ENCODE data around the gene PITX1.

PITX1 gene

DNA sequence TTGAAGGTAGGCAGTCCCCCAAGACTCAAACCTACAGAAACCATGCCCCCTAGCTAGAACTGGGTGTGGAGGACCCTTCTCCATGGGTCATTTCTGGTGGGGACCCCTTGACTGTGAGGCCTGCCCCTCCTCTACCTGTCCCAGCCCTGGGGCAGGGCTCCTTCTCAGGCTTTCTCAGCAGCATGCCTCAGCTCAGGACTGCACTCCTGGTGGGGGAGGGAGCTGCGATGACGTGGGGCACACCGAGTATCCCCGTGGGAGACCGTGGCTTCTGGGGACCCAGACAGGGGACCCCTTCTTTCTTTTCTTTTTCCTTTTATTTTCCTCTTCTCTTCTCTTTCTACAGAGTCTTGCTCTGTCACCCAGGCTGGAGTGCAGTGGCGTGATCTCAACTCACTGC lies 27.0 kb upstream of the PITX1 start:
- no peak for DNase-seq

DNA sequence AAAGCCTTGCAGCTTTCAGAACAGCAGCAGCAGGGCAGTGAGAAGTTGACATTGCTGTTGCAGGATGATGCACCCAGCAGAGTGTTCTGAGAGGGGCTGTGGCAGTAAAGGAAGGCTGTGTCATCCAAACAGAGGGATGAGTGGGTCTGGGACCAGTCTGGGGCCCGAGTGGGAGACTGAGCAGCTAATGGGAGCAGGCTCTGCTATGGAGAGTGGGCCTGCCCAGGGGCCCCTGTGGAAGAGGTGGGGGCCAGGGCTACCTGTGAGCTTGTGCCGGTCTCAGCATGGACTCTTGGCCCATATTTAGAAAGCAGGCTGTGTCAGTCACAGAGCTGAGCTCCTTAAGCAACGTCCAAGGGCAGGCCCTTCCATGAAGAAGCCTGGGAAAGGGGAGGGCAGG lies 26.0 kb upstream of the PITX1 start:
- no peak for DNase-seq

DNA sequence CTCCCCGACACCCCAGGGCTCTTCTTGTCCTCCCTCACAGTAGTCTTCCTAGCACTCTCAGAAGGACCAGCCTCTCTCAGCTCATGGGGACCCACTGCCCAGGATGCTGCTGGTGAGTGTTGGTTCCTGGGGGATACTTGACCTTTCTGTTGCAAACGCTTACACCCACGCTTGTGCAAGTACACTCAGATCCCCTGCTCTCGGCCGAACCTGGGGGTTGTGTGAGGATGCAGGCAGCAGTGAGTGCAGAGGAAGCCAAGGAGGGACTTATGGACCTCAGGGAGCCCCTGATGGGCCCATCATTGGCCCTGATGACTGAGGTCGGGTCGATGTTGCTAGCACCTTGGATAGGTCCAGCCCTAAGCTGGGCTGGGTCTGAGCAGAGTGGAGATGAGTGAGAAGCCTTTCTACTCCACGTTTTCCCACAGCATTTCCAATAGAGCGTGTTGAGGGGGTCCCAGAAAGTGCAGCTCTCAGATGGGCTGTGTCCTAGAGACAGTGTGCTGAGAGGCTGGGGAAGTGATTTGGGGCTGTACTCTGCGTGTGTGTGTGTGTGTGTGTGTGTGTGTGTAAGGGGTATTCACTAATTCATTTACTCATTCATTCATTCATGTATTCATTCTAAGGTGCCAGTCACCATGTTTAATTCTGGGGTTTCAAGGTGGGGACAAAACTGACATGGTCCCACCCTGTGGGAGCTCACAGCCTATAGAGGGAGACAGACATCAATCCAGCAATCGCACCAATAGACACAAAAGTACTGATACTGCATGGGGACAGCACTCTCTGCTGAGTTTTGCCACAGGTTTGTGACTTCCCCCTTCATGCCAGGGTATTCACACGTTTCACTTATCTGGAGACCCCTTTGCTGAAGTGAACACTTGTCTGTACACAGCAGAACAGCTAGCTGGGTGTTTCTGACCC lies 25.2 kb upstream of the PITX1 start:
- DNase-seq: no peak

DNA sequence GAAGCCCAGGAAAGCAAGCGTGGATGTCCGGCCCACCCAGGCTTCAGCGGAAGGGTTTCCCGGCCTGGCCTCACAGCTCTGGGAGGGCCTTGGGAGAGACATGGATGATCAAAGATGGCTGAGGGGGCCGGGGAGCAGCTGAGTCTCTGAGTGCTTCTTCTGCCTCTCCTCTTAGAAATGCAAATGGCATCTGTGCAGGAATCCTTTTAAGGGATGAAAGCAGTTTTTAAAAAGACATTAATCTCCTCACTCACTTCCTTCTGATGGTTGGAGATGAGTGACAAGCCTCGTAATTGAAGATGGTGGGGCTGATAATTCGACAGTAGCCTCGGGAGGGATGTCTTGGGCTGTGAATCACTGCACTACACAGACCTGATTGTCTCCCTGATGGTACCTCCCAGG lies 24.3 kb upstream of the PITX1 start:
- no peak for DNase-seq

DNA sequence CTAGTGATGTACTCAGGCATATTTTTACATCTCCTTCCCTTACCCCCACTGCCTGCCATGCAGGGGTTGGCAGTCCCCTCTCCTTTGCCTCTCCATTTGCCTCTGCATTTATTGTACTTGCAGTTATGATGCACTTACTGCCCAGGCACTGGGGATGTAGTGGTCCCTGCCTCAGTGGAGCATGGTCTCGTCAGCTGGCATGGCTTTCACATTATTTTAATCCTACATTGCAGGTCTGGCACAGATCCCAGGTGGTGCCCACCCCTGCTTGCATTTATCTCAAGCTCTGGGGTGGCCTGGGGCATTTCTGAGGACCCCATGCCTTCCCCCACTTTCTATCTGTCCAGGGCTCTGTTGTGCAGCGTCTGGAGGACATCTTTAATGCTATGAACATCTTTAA lies 23.2 kb upstream of the PITX1 start:
- DNase-seq: no peak

DNA sequence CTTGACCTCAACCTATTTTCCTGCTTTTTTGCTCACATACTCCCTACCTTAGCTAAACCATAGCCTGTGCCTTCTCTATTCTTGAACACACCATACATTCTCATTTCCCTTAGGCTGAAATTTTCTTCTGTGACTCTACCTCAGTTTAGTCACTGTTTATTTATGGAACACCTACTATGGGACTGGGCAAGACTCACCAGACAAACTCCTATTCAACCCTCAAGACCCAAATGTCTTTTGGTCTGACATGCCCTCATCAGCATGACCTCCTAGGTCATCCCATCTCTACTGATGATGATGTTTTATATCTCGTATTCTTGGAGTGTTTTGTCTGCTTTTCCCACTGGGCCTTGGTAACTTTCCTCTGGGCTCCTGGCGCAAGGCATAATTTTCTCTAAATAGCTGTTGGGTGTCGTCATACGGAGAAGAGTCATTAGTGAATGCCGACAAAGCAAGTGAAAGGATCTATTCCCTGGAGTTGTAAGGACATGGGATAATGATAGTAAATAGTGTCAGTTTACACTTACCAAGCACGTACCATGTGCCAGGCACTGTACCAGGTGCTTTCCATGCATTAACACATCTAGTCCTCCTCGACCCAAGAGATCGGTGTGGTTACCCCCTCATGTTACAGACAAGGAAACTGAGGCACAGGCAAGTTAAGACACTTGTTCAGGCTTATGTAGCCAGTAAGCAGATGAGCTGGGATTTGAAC lies 22.4 kb upstream of the PITX1 start:
- DNase-seq: no peak

DNA sequence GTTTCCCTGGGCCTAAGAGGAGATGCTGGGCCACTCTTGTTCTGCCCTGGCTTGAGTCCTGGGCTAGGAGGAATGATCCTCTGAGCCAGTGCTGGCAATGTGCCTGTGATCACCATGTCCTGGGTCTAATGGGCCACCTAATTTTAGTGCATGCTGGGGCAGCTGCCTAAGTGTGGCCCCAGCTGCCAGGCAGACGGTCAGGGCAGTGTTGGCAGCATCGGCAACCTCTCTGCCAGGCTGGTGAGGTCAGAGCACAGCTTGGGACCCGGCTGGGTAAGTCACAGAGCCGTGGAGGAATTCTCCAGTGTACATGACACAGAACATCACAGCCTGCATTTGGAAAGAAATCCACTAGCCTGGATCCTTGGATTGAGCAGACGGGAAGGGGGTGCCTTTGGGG lies 21.4 kb upstream of the PITX1 start:
- DNase-seq: no peak

DNA sequence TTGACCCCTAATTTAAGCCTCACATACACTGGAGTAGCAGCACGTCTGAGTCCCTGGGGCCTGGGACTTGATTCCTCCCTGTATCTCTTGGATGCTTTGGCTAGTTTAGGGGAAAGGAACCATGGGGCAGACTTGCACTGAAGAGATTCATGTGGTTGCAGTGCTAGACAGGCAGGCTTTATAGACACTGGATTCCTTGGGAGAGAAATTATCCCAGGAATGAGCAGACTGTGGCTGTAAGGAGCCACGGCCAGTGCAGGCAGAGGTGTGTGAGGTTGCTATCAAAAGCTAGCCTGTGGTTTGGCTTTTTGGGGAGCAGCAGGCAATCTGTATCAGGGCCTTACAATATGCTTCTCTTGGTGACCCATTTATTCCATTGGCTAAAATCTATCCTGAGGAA lies 20.5 kb upstream of the PITX1 start:
- DNase-seq: no peak

DNA sequence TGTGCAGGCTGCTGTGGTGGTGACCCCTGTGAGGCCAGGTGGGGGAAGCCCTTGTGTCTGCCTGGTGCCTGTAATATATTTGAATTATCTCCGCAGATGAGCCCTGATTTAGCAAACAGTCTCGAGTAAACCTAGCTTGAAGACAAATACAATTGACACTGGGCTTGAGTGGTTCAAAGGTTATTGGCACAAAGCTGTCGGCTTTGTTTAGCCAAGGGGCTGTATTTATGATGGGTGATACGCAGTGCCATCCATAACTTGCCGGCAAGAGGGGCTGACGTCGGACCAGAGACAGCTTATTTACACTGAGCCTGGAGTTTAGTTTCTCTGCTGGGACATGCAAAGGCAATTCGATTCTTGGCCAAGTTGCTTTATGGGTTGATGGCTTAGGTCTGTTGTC lies 20.0 kb upstream of the PITX1 start:
- DNase-seq: peak; percentile 31

DNA sequence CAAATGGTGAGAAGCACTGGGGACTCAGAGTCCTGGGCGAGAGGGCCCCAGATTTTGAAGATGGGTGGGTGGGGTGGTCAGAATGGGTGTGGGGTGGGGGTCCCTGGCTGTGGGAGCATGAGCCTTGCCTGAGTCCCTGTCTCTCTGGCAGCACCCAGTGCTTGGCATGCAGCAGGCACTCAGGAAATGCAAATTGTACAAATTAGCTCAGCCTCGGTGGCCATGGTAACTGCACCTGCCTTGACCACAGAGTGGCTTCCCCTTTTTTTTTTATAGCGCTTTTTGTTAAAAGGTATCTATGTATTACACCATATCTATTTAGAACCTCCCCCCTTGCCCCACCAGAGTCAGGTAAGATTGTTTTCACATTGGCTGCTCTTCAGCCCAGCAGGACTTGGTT lies 19.2 kb upstream of the PITX1 start:
- peak; percentile 74 for DNase-seq

DNA sequence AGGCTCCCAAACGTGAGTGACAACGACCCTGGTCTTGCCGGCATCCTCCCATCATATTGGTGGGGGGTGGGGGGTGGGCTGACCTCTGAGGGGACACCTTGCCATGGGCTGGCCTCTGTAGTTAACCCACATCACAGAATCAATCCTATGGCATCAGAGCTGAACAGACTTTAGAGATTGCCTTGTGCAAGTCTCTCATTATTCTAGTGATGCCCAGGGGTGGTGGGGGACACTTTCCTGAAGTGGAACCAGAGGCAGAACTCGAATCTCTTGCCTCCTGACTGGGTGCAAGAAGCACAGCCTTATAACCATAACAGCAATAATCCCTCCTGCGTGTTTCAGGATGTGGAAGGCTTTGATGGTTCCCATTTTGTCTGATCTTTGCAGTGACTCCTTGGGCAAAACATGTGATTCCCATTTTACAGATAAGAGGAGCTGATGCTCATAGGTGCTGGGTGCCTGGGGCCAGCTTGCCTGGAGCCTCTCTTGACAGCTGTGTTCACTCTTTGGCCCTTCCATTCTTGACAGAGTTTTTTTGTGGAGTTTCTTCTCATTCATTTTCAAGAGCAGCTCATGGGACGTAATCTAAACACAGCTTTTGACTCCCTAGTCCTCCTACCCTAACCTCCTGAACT lies 18.6 kb upstream of the PITX1 start:
- DNase-seq: no peak

DNA sequence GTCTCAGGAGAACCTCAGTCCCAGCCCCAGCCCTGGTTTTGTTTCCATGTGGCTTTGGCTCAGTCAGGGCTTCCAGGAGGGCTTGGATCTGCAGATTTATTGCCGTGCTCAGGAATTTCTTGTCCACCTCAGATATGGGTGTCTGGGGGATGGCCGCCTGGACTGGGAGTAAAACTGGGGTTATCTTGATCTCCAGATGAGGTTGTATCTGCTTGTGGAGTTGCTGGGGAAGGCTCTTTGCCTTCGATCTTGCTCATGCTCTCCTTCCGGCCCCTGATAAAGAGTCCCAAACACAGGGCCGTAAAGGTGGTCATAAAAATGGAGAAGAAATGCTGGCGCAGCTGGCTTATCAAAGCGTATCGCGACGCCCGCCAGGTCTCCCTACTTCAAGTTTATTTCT lies 17.8 kb upstream of the PITX1 start:
- no peak for DNase-seq

DNA sequence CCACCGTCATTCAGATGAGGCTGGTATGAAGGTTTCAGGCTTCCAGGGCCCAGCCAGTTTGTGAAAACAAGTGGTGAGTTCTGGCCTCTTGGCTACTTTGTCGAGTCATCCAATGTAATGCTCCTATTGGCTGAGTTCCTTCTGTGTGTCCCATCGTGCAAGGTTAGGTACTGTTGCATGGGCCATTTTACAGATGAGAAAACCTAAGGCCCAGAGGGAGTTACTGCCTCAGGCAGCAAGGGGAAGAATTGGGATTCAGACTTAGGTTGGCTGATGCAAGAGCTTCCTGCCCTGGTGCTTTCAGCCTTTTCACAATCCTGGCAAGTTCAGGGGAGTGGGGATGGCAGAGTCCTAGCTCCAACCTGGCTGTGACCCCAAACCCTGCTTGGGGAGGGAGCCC lies 17.4 kb upstream of the PITX1 start:
- DNase-seq: no peak

DNA sequence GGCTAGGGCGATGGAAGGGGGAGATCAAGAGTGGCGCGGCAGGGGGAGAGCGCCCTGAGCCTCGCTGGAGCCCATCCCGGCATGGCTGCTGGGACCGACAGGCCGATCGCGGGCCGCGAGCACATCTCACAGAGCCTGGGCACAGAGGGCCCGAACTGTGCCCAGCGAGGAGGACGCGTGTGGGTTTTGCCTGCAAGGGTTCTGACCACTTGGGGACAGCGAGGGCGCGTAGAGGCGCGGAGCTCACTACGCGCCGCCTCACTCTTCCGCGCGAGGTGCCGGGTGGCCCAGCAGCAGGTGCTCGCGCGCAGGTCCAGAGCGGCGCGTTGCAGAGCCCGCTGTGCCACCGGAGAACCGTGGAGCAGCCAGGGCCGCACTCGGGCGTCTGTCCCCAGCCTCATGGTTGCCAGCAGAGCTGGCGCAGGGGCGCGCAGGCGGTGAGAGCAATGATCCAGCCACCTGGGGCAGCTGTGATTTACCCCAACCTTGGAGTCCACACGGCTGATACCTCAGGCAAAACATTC lies 16.3 kb upstream of the PITX1 start:
- no peak for DNase-seq

DNA sequence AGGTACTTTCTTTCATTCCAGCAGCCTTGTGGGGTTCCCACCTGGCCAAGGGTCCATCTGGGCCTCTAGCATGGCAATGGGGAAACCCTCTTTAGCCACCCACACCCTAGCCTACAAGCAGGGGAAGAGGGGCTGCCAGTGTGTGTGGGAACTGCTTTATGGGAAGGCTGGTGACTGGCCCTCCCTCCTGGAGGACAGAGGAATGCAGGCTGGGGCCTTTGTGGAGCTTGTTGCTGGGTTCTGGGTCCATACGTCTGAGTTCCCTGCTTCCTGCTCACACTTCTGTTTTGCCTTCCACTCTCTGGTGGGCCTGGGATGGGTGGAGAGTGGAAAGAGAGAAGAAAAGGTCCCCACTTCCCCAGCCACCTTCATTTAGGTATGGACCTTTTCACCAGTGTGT lies 14.9 kb upstream of the PITX1 start:
- no peak for DNase-seq

DNA sequence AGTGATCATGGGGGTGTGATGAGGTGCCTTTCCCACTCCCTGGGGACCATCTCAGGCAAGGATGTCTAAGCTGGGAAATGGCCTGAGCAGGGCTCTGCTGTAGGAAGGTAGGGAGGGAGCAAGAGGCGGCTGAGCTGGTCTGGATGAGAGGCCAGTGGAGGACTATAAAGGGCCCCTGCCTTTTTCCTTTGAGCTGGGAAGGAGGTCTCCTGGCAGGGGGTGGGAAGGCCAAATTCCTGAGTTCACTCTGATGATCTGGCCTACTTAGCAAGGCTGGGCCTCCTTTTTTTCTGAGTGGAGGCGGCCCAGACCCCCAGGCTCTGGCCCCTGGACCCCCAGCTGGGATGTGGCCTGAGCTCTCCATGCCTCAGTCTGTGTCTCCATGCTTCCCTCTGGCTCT lies 14.3 kb upstream of the PITX1 start:
- DNase-seq: no peak

DNA sequence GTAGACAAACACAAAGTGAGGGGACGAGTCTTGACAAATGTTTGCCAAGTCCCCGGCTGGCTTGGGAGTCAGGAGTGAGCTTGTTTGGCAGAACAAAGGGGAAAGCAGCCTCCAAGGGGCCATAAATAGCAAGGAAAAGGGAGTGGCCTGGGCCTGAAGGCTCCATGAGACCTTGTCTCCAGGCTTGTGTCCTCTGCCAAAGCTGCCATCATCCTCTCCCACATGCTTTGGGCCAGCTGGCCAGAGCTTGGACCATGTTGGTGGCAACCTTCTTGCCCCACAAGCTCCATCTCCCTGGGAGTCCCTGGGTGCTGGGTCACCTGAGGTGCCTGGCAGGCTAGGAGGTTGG lies 13.3 kb upstream of the PITX1 start:
- DNase-seq: no peak

DNA sequence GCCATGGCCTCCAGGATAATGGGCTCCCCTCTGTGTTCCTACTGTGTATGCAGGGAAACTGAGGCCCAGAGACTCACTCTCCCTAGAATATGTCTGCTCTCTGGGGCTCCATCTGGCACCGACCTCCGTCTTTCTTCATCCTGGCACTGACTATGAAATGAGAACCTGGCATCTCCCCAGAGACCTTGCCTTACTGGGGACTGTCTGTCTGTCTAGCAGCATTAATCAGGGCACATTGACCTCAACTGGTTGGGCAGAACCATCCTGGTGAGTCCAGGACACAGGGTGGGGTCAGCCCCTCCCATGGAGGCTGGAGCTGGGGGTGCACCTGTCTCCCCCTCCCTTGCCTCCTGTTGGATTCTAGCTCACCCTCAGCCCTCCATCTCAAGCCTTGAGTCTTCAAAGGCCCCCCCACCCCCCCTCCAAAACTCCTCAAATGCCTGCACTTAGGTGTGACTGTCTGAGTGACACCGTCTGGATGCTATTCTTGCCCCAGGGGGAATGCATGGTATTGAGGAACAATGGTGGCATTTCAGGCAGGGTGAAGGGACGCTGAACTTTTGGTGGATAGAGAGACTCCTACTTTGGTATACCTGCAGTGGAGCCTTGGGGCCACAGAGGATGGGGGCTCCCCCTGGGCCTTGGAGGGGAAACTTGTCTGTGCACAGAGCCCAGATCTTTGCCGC lies 12.8 kb upstream of the PITX1 start:
- DNase-seq: no peak

DNA sequence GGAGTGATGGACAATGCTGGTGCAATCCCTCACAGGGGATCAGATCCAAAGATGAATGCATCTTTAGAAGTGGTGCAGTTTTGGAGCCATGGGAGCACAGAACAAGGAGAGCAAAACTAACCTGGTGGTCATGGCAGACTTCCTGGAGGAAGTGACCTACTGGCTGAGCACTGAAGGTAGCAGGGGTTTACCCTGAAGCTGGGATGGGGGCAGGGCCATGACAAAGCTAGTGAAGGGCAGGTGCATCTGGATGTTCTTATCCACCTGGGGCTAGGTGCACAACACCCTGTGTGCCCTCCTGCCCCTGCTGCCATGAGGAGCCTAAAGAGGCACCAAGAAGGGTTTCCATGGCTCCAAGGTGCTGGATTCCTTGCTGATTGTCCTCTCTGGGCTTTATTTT lies 11.5 kb upstream of the PITX1 start:
- no peak for DNase-seq

DNA sequence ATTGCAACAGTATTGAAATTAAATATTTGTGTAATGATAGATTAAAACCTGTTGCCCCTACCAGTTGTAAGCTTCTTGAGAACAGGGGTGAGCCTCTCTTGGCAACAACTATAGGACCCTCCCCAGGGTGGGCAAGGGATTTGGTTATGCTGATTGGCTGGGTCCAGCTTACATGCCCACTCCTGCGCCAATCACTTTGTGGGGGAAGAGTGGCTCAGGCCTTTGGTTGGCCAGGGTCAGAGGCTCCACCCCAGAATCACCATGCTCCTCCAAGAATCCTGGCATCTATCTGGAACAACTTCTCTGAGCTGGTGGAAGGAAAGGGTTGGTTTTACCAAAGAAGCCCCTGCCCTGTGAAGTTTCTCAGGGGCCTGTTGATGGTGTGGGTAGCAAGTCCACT lies 8.6 kb upstream of the PITX1 start:
- no peak for DNase-seq

DNA sequence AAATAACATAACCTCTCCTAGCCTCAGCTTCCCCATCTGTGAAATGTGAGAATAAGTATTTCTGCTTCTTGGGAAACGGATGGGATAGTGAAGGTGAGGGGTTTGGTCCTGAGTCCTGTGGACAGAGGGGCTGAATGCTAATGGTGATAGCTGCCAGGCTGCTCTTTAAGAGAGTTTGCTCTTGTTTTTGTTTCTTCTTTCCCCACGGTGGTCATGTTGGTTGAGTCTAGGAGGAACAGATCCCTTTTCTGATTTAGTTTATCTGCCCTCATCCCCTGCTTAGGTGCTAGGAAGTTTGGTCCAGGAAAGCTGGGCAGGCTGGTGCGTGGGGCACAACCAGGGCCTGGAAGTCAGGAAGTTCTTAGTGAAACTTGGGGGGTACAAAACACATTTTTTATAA lies 7.7 kb upstream of the PITX1 start:
- no peak for DNase-seq

DNA sequence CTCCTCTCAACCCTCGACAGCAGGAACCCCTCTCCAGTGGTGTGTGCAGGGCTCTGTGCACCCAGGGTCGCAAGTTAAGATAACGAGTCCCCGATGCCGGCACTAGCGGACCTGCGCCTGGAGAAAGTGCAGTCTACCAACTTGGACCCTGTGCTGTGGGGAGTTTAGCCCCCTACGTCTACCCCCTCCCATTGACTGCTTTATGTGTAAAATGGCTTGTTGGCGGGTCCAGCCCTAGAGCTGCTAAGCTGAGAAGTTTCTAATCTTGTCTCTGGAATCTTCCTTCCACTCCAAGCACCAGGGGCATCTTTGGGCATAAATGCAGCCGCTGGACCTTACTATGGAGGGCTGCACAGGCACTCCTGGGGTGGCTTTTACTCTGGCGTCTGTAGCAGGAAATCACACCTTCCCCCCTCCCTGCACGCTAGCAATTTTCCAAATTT lies 7.1 kb upstream of the PITX1 start:
- no peak for DNase-seq
